Astrocyte of the spinal cord (primary cell): Measurements from ENCODE around the gene ANKRD45.
A peak's percentile ranks its signal among the peaks of the same experiment; 100 is the strongest.

Source experiments
- DNase-seq: peaks from one replicate; pipeline ENCODE4 v3.0.0; 2011; ENCODE audit warnings: low read depth, low spot score
- H3K4me3 ChIP-seq: 2 replicates; pipeline ENCODE4 v1.5.1; 2011; ENCODE audit warnings: low read depth, mild to moderate bottlenecking, low read length, moderate library complexity
- CTCF ChIP-seq: IDR thresholded peaks from 2 replicates; pipeline ENCODE4 v1.5.1; 2012; ENCODE audit warnings: low read depth, mild to moderate bottlenecking, low read length, inconsistent platforms
- in situ Hi-C: cut with HindIII; loops from 2 replicates; pipeline ENCODE4 v1.10.0; 2017; ENCODE audit warnings: low sequenced_read_pairs

Gene ANKRD45

DNA sequence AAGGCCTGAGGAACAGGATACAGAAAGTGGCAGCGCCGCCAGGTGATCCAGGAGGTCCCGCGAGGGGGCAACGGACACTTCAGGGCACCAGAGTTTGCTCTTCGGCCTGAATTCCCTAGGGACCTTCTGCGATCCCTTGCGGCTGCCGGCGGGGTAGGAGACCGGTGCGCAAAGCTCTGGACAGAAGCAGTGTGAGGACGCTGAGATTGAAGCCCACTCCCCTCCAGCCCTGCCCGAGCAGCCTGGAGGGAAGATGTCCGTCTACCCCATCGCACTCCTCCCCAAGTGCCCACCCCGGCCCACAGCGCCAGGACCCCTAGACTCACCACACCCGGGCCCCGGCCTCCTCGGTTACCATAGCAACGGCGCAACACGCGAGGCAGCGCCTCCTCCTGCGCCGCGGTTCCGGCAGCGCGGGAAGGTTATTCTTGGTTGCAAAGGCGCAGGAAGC is at the start of gene ANKRD45:
TSS of gene ANKRD45 (minus strand) at position 361 of the 451 bp plus-strand sequence. CDS start 10,433 bp downstream, outside the sequence.
- peak within 1 kb of the TSS; percentile 47 for H3K4me3 ChIP-seq

DNA sequence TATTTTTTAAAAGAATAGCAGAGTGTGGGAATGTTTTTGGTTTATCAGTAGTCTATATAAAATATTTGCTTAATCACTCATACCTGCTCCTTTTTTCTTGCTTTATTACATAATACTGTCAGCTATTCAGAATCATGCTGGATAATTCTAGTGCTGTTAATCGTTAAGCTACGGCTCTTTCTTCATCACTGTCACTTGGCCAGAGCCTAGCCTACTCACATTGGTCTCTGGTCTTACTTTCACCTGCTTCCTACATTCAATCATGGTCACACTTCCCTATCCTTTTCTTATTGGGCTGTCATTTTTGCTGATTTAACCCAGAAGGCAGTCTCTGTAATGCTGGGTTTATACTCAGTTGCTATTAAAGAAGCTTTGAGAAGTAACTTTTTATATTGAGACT is 47.6 kb upstream of the ANKRD45 start:
- no peak overlapping the region for H3K4me3 ChIP-seq
- in situ Hi-C loops: no loop called here
- TF ChIP-seq CTCF: no peak
- DNase-seq: no peak

More for the DNA sequence above, at the start of gene ANKRD45:
- peak; percentile 2 for TF ChIP-seq CTCF
- DNase-seq: peak; percentile 54
- in situ Hi-C loops: no loop called here

DNA sequence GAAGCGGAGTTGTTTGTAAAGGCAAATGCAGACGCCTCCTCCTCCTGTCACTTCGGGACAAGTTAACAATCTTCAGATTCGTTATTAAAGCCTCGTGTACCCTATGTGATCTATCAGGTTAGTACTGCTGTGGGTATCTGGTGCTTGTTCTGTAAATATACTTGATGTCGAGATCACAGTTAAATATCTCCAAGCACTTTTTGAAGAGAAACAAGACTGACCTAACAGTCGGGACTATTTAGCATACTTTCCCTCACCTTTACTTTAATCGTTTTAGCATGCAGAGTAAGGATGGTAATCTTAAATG is 45.8 kb upstream of the ANKRD45 start:
- in situ Hi-C loops: no loop called here
- peak overlapping the region; percentile 94 for H3K4me3 ChIP-seq
- DNase-seq: peak; percentile 3
- TF ChIP-seq CTCF: no peak

DNA sequence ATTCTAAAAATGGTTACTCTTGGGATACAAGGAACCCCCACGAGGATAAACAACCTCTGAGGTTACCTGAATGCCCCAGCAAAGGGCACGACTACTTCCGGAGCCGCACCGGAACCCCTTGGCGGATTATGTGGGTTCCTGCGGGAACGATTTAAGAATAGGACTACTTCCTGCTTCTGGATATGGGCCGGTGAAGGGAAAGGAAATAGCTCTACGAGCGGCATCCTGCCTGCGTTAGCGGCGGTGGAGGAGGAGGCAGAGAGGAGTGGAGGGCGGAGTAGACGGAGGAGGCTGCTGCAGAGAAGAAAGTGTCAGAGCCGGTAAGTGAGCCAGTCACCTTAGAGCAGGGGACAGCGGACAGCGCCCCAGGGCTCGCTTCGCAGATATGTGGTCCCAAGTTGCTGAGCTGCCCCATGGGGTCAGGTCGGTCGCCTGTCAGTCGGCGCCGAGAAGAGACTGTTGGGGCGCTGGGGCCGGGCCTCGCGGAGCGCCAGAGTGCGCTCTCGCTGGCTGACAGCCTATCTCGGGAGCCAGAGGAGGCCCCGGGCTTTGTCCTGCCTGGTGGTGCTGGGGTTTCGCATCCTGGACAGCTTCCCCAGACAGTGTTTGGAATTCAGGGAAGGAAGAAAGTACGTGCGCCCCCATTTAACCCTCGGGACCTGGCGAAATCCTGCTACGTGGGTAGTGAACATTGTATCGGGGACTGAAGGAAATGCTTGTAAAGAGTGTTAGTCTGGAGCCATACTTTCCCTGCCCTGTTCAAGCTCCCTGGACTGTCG is 45.3 kb upstream of the ANKRD45 start, which contains the start of gene KLHL20:
TSS of gene KLHL20 (plus strand) at position 223 of the 779 bp plus-strand sequence. CDS start 1,063 bp downstream, outside the sequence.
- peak; percentile 7 for TF ChIP-seq CTCF
- DNase-seq: peak; percentile 94
- in situ Hi-C loops: no loop called here
- H3K4me3 ChIP-seq: peak within 1 kb of the TSS; percentile 94

DNA sequence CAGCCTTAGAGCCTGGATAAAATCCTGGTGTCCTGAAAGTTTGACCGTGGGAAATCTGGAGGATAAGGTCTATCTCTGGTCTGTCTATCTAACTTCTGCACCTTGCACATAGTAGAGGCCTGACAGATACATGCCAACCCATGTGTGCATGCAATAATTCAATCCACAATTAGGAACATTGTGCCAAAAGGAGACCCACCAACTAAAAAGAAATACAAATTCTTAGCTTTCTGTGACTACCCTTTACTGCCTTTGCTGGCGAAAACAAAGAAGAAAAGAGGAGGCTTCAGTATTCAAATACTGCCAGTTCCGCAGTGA is 44.7 kb upstream of the ANKRD45 start:
- DNase-seq: no peak

DNA sequence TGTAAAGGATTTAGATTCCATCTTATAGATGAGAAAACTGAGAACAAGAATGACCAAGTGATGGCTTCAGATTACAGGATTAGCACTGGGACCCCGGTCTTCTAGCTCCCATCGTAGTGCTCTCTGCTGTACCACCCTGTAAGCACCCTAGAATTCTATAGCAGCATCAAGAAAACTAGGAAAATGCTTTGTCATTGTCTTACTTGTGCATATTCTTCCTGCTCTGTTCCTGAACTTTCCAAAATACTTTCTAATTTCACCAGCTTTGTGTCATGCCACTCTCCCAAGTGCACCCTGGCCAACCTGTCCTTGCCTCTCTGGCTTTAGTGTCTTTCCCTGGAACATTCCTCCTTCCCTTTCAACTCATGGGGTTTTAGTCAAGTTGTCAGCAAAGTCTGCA is 39.1 kb upstream of the ANKRD45 start:
- DNase-seq: no peak
- no peak for TF ChIP-seq CTCF
- in situ Hi-C loops: no loop called here
- no peak overlapping the region for H3K4me3 ChIP-seq

More for the DNA sequence above, 44.7 kb upstream of the ANKRD45 start:
- TF ChIP-seq CTCF: no peak
- in situ Hi-C loops: no loop called here
- peak overlapping the region; percentile 94 for H3K4me3 ChIP-seq

DNA sequence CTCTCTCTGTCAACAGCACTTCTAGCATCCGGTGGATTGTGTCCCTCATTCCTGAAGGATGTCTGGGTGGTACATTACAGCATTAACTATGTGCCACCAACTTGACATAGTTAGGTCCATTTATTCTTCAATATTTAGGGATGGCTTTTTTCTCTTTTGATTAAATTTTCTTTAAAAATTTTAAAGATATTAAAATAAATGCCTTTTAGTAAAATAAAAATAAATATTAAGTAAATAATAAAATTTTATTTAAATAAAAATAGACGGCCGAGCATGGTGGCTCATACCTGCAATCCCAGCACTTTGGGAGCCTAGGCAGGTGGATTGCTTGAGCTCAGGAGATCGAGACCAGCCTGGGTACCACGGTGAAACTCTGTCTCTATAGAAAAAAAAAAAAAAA is 35.5 kb upstream of the ANKRD45 start:
- H3K4me3 ChIP-seq: no peak overlapping the region
- in situ Hi-C loops: no loop called here
- no peak for DNase-seq
- TF ChIP-seq CTCF: no peak
